HCT116 (cell line): ENCODE results near the gene OR4D2. TPM values are rescaled to one million over a fixed set of nuclear protein-coding genes. Genes with fewer than 3 reads are reported as not detected.

Source experiments
- ATAC-seq: fragments of 200-7000 bp; cut with Tn5 transposase; 2 replicates; pipeline ENCODE4 v1.9.1; 2020; ENCODE audit warnings: mild to moderate bottlenecking, moderate library complexity
- BruUV-seq: library from RNA; stranded (reverse); fragments of 400-500 nt; replicated peaks from 2 replicates; lab custom pipeline; 2021; lab: Mats Ljungman, UMichigan
- CTCF ChIA-PET: fragments of 300-600 bp; sonication (Branson Sonifier 250); formaldehyde crosslinking; loops from one replicate; lab custom pipeline; 2021; ENCODE audit warnings: antibody characterized with exemption; lab: Charles Lee
- POLR2A ChIA-PET: fragments of 300-600, 350-600 bp; sonication (Branson Sonifier 250); formaldehyde crosslinking; loops from one replicate; lab custom pipeline; 2021; ENCODE audit warnings: antibody characterized with exemption; lab: Charles Lee
- RAD21 ChIA-PET, 2 experiments: fragments of 300-600 bp; sonication (Branson Sonifier 250); formaldehyde crosslinking; loops; one replicate each; lab custom pipeline; 2023; ENCODE audit warnings: low total read pairs in 2 of 2; ENCODE audit not compliant: uncharacterized antibody in 2 of 2, unreplicated experiment in 2 of 2, low non-redundant PET in 1 of 2; lab: Charles Lee
- DNase-seq: peaks from one replicate; pipeline ENCODE4 v3.0.0-alpha.2; 2010; ENCODE audit warnings: low read depth, low spot score
- H2AFZ ChIP-seq: fragments of 200-600 bp; shearing (Covaris generic), sonication (generic); 2 replicates; pipeline ENCODE4 v1.6.1; 2017; ENCODE audit warnings: low read depth, mixed run types, mixed read lengths, antibody characterized with exemption, low read length; ENCODE audit not compliant: poor library complexity, severe bottlenecking
- H3K27ac ChIP-seq: 2 replicates; pipeline ENCODE4 v1.5.1; 2012; ENCODE audit warnings: low read depth, low read length
- H3K27me3 ChIP-seq: fragments of 200-600 bp; sonication (generic); 2 replicates; pipeline ENCODE4 v1.6.1; 2016; ENCODE audit warnings: mixed run types, low read length, mixed read lengths; ENCODE audit not compliant: insufficient read depth
- H3K36me3 ChIP-seq, 2 experiments: fragments of 200-500 bp in 1 of 2; fragments of 200-600 bp in 1 of 2; sonication (Bioruptor generic) in 1 of 2; sonication (generic) in 1 of 2; 2 replicates each; pipeline versions ENCODE4 v1.5.1 to v1.6.1; 2014 to 2016; ENCODE audit warnings: low read length in 2 of 2, inconsistent platforms in 1 of 2, mixed read lengths in 1 of 2, mixed run types in 1 of 2; ENCODE audit not compliant: insufficient read depth in 2 of 2, control insufficient read depth in 1 of 2
- H3K4me1 ChIP-seq, 2 experiments: fragments of 200-600 bp in 1 of 2; sonication (generic) in 1 of 2; 2 replicates each; pipeline versions ENCODE4 v1.5.1 to v1.6.1; 2012 to 2017; ENCODE audit warnings: low read length in 2 of 2, inconsistent platforms in 1 of 2, mild to moderate bottlenecking in 1 of 2, mixed read lengths in 1 of 2, mixed run types in 1 of 2, moderate library complexity in 1 of 2; ENCODE audit not compliant: insufficient read depth in 2 of 2, control insufficient read depth in 1 of 2
- H3K4me2 ChIP-seq: fragments of 200-600 bp; sonication (generic); 2 replicates; pipeline ENCODE4 v1.6.1; 2017; ENCODE audit warnings: mixed run types, low read length, mixed read lengths
- H3K4me3 ChIP-seq, 2 experiments: fragments of 200-600 bp in 1 of 2; sonication (generic) in 1 of 2; replicated peaks in 1 of 2; 2 replicates each; pipeline ENCODE4 v1.5.1; 2011 to 2016; ENCODE audit warnings: low read length in 2 of 2, control low read depth in 1 of 2, low read depth in 1 of 2, mild to moderate bottlenecking in 1 of 2, mixed read lengths in 1 of 2, mixed run types in 1 of 2
- H3K79me2 ChIP-seq: fragments of 200-600 bp; sonication (generic); 2 replicates; pipeline ENCODE4 v1.6.1; 2017; ENCODE audit warnings: mild to moderate bottlenecking, mixed run types, low read length, moderate library complexity, mixed read lengths; ENCODE audit not compliant: insufficient read depth
- H3K9ac ChIP-seq: fragments of 200-600 bp; sonication (generic); 2 replicates; pipeline ENCODE4 v1.6.1; 2016; ENCODE audit warnings: low read length, mixed read lengths
- H3K9me2 ChIP-seq: fragments of 200-600 bp; sonication (generic), shearing (Covaris generic); 2 replicates; pipeline ENCODE4 v1.6.1; 2017; ENCODE audit warnings: mixed run types, mild to moderate bottlenecking, moderate library complexity; ENCODE audit not compliant: insufficient read depth
- H3K9me3 ChIP-seq, 2 experiments: fragments of 200-500 bp in 1 of 2; fragments of 200-600 bp in 1 of 2; sonication (Bioruptor generic) in 1 of 2; sonication (generic) in 1 of 2; 2 replicates each; pipeline ENCODE4 v1.6.1; 2014 to 2017; ENCODE audit warnings: low read length in 2 of 2, mixed read lengths in 2 of 2, inconsistent platforms in 1 of 2, low read depth in 1 of 2, mild to moderate bottlenecking in 1 of 2, mixed run types in 1 of 2, moderate library complexity in 1 of 2; ENCODE audit not compliant: control insufficient read depth in 1 of 2, insufficient read depth in 1 of 2
- H4K20me1 ChIP-seq: fragments of 200-600 bp; sonication (generic), shearing (Covaris generic); 2 replicates; pipeline ENCODE4 v1.6.1; 2017; ENCODE audit warnings: mixed run types, mild to moderate bottlenecking, moderate library complexity; ENCODE audit not compliant: insufficient read depth
- CBX3 ChIP-seq: IDR thresholded peaks from 2 replicates; pipeline ENCODE4 v1.6.1; 2012; ENCODE audit warnings: low read depth
- CEBPB ChIP-seq: IDR thresholded peaks from 2 replicates; pipeline ENCODE4 v1.6.1; 2012; ENCODE audit warnings: low read depth
- EGR1 ChIP-seq: IDR thresholded peaks from 2 replicates; pipeline ENCODE4 v1.6.1; 2012; ENCODE audit warnings: low read depth
- ELF1 ChIP-seq: IDR thresholded peaks from 2 replicates; pipeline ENCODE4 v1.6.1; 2012; ENCODE audit warnings: low read depth, borderline replicate concordance
- EZH2 ChIP-seq: fragments of 200-600 bp; sonication (generic); IDR thresholded peaks from 2 replicates; pipeline ENCODE4 v1.6.1; 2017; ENCODE audit warnings: antibody characterized with exemption, mixed run types
- EZH2phosphoT487 ChIP-seq: fragments of 200-600 bp; IDR thresholded peaks from 2 replicates; pipeline ENCODE4 v1.6.1; 2018; ENCODE audit warnings: antibody characterized with exemption, borderline replicate concordance
- FOSL1 ChIP-seq: IDR thresholded peaks from 2 replicates; pipeline ENCODE4 v1.6.1; 2012; ENCODE audit warnings: low read depth
- JUND ChIP-seq: IDR thresholded peaks from 2 replicates; pipeline ENCODE4 v1.6.1; 2012
- POLR2A ChIP-seq: IDR thresholded peaks from 2 replicates; pipeline ENCODE4 v1.7.0; 2011; ENCODE audit warnings: borderline replicate concordance; ENCODE audit not compliant: insufficient read depth, insufficient read length; ENCODE audit errors: extremely low read depth
- POLR2AphosphoS5 ChIP-seq: IDR thresholded peaks from 2 replicates; pipeline ENCODE4 v1.6.1; 2011; ENCODE audit warnings: mild to moderate bottlenecking, low read depth, low read length, moderate library complexity
- RAD21 ChIP-seq: IDR thresholded peaks from 2 replicates; pipeline ENCODE4 v1.6.1; 2012; ENCODE audit warnings: low read depth, mild to moderate bottlenecking
- SIN3A ChIP-seq: IDR thresholded peaks from 2 replicates; pipeline ENCODE4 v1.6.1; 2012; ENCODE audit warnings: low read depth
- SP1 ChIP-seq: IDR thresholded peaks from 2 replicates; pipeline ENCODE4 v1.6.1; 2012; ENCODE audit warnings: low read depth
- SRF ChIP-seq: IDR thresholded peaks from 2 replicates; pipeline ENCODE4 v1.6.1; 2012; ENCODE audit warnings: low read depth
- TCF7L2 ChIP-seq: IDR thresholded peaks from 2 replicates; pipeline ENCODE4 v1.7.0; 2011; ENCODE audit warnings: borderline replicate concordance, inconsistent platforms; ENCODE audit not compliant: insufficient read depth, insufficient read length; ENCODE audit errors: extremely low read depth
- YY1 ChIP-seq: IDR thresholded peaks from 2 replicates; pipeline ENCODE4 v1.6.1; 2011; ENCODE audit warnings: low read length, low read depth, moderate library complexity, mild to moderate bottlenecking; ENCODE audit not compliant: insufficient replicate concordance; ENCODE audit errors: extremely low read depth
- ZFX ChIP-seq: fragments of 450-650 bp; IDR thresholded peaks from 2 replicates; pipeline ENCODE4 v1.6.1; 2017
- ZNF274 ChIP-seq: fragments of 200-500 bp; sonication (Bioruptor generic); IDR thresholded peaks from 2 replicates; pipeline ENCODE4 v1.6.1; 2014; ENCODE audit warnings: mild to moderate bottlenecking, low read depth, low read length, inconsistent platforms
- intact Hi-C: fragments of 100-400 bp; cut with micrococcal nuclease; formaldehyde crosslinking; loops from 2 replicates; pipeline ENCODE4 v1.10.0; 2022
- total RNA-seq: library from RNA; stranded (reverse); gene quantifications from one replicate; pipeline ENCODE4 v1.2.1, GENCODE V29; 2021; ENCODE audit not compliant: unreplicated experiment
- TF ChIP-seq, protein P1 (sequence below), 3 experiments: fragments of 200-600 bp in 1 of 3; sonication (generic) in 1 of 3; IDR thresholded peaks in 2 of 3; conservative IDR thresholded peaks in 1 of 3; 2 replicates each; pipeline ENCODE4 v1.5.1; 2012 to 2017; ENCODE audit warnings: low read depth in 2 of 3, low read length in 2 of 3, antibody characterized with exemption in 1 of 3, borderline replicate concordance in 1 of 3, control low read depth in 1 of 3, mild to moderate bottlenecking in 1 of 3, mixed read lengths in 1 of 3, mixed run types in 1 of 3, moderate library complexity in 1 of 3; ENCODE audit not compliant: insufficient read depth in 1 of 3
- TF ChIP-seq, protein P2 (sequence below): IDR thresholded peaks from 2 replicates; pipeline ENCODE4 v1.6.1; 2011; ENCODE audit warnings: mild to moderate bottlenecking, low read length, moderate library complexity; ENCODE audit not compliant: insufficient replicate concordance; ENCODE audit errors: extremely low read depth
- TF ChIP-seq, protein P3 (sequence below): IDR thresholded peaks from 2 replicates; pipeline ENCODE4 v1.6.1; 2012
- TF ChIP-seq, protein P4 (sequence below): IDR thresholded peaks from 2 replicates; pipeline ENCODE4 v1.6.1; 2012

OR4D2 gene
- total RNA-seq, 1 experiment from 2014 or later, result not detected

DNA sequence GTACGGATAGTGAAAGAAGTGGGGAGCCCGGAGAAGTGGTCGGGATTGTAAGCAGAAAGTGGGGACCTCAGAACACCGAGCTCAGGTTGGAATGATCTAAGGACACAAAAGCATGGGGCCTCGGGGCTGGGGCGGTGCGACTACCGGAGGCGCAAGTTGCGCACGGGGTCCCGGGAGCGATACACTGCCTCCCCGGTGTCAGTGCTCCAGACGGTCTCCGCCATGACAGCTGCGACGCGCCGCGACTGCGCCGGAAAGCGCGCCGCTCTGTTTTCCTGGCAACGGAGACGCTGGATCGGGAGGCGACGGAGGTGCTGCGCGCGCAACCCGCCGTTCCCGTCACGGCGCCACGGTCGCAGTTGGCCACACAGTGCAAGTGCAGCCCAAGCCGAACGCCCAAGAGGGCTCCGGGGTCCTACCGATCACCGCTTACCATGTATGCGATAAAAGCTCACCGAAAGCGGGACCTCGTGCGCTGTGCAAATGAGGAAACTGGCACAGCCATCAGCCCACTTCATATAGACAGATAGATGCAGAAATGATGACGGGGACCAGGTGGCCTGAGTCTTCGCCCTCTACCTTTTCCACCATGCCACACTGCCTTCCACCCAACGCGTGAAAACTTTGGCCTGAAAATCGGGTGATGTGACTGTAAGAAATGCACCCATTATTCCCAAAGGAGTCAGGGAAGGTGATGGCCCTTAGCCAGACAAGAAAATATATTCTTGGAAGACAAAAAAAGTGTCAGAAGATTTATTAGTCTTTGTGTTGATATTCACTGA, 52.4 kb downstream of the OR4D2 start, which contains the start of gene MKS1:
TSS of gene MKS1 (minus strand) at position 249 of the 782 bp plus-strand sequence. CDS start at position 224, 25 bp downstream.
- ATAC-seq, result peak; percentile 98
- peak within 1 kb of the TSS; percentile 30 for H3K27ac ChIP-seq
- peak within 1 kb of the TSS; percentile 66 to 87 for H3K4me3 ChIP-seq
- intact Hi-C loops, result no loop called here
- CTCF ChIA-PET, result interaction anchor here (0.6 to 5.1 kb wide), 3 partner anchors 10 to 30 kb away, joined by 3 to 36 read pairs (median 3); no protein-coding TSS in a partner anchor
- RAD21 ChIA-PET, result no interaction called here
- H4K20me1 ChIP-seq, result no peaks in the 10 kb centered on the region
- no peaks in the 10 kb centered on the region for H3K27me3 ChIP-seq
- peaks cover 2% of the 10 kb centered on the region; the same call in 1 of the 2 replicates for H3K9me2 ChIP-seq
- peak within 1 kb of the TSS; percentile 73 for H3K9ac ChIP-seq
- no peaks in the 10 kb centered on the region for H3K9me3 ChIP-seq
- no peaks in the 10 kb centered on the region for H3K36me3 ChIP-seq
- POLR2A ChIA-PET, result interaction anchor here (1.0 to 1.6 kb wide), 3 partner anchors 17 to 412 kb away, joined by 3 to 4 read pairs (median 4); no protein-coding TSS in a partner anchor
- H2AFZ ChIP-seq, result peak within 1 kb of the TSS; percentile 99
- peak within 1 kb of the TSS; percentile 76 for H3K4me2 ChIP-seq
- peak; percentile 87 for DNase-seq
- peaks cover 8 to 20% of the 10 kb centered on the region in 2 experiments; a peak in 3 of 4 replicates for H3K4me1 ChIP-seq
- H3K79me2 ChIP-seq, result no peaks in the 10 kb centered on the region
- TSS peak; percentile 56 for BruUV-seq
- TF ChIP-seq FOSL1 (no peak; the same call in 1 of the 2 replicates), EZH2 (no peak), CEBPB (no peak), SP1 (peak; percentile 28), JUND (no peak), EZH2phosphoT487 (no peak), ZFX (peak; percentile 5; the same call in 1 of the 2 replicates), ZNF274 (no peak), EGR1 (no peak), POLR2A (peak; percentile 89), TCF7L2 (peak; percentile 72), YY1 (peak; percentile 96), SIN3A (peak; percentile 87), SRF (peak; percentile 84), RAD21 (no peak), POLR2AphosphoS5 (peak; percentile 97), ELF1 (no peak), CBX3 (peak; percentile 77; the same call in 1 of the 2 replicates)
- TF ChIP-seq, protein P1, sequence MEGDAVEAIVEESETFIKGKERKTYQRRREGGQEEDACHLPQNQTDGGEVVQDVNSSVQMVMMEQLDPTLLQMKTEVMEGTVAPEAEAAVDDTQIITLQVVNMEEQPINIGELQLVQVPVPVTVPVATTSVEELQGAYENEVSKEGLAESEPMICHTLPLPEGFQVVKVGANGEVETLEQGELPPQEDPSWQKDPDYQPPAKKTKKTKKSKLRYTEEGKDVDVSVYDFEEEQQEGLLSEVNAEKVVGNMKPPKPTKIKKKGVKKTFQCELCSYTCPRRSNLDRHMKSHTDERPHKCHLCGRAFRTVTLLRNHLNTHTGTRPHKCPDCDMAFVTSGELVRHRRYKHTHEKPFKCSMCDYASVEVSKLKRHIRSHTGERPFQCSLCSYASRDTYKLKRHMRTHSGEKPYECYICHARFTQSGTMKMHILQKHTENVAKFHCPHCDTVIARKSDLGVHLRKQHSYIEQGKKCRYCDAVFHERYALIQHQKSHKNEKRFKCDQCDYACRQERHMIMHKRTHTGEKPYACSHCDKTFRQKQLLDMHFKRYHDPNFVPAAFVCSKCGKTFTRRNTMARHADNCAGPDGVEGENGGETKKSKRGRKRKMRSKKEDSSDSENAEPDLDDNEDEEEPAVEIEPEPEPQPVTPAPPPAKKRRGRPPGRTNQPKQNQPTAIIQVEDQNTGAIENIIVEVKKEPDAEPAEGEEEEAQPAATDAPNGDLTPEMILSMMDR (IDR thresholded peaks at IDR 0.05 in 2 of 3, conservative IDR thresholded peaks at IDR 0.05 in 1 of 3; ENCODE audit: borderline replicate concordance in 1 of 3, insufficient read depth in 1 of 3, low read depth in 2 of 3, low read length in 2 of 3), result peak in 2 of 3 experiments; percentile 64 to 79; a peak in 4 of 6 replicates
- TF ChIP-seq, protein P2, sequence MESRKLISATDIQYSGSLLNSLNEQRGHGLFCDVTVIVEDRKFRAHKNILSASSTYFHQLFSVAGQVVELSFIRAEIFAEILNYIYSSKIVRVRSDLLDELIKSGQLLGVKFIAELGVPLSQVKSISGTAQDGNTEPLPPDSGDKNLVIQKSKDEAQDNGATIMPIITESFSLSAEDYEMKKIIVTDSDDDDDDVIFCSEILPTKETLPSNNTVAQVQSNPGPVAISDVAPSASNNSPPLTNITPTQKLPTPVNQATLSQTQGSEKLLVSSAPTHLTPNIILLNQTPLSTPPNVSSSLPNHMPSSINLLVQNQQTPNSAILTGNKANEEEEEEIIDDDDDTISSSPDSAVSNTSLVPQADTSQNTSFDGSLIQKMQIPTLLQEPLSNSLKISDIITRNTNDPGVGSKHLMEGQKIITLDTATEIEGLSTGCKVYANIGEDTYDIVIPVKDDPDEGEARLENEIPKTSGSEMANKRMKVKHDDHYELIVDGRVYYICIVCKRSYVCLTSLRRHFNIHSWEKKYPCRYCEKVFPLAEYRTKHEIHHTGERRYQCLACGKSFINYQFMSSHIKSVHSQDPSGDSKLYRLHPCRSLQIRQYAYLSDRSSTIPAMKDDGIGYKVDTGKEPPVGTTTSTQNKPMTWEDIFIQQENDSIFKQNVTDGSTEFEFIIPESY, result no peak
- TF ChIP-seq, protein P3, sequence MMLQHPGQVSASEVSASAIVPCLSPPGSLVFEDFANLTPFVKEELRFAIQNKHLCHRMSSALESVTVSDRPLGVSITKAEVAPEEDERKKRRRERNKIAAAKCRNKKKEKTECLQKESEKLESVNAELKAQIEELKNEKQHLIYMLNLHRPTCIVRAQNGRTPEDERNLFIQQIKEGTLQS, result no peak
- TF ChIP-seq, protein P4, sequence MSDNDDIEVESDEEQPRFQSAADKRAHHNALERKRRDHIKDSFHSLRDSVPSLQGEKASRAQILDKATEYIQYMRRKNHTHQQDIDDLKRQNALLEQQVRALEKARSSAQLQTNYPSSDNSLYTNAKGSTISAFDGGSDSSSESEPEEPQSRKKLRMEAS, result peak; percentile 82
